Ramos (cell line): Measurements from ENCODE around the gene SLC22A2.
"Not testable (repeated sequence)": the region's sequence is repeated elsewhere in the genome, so short reads cannot be mapped to it uniquely, and the experiment has no call there.

Experiments used
- in situ Hi-C: fragments of 300-500 bp; cut with MboI; formaldehyde crosslinking; loops from one replicate; pipeline ENCODE4 v1.14.3; 2022; ENCODE audit warnings: low sequenced_read_pairs; ENCODE audit not compliant: unreplicated experiment

The SLC22A2 gene

GRCh38 chr6:160253292-160253691 is 5.3 kb downstream of the SLC22A2 start:
- in situ Hi-C loops: no loop called here

GRCh38 chr6:160252073-160252813 is 6.4 kb downstream of the SLC22A2 start:
- in situ Hi-C loops: no loop called here

- in situ Hi-C loops: no loop called here
Observed at GRCh38 chr6:160249671-160250070, 8.9 kb downstream of the SLC22A2 start.

- in situ Hi-C loops: no loop called here
Observed at GRCh38 chr6:160248538-160248937, 10.1 kb downstream of the SLC22A2 start.

- in situ Hi-C loops: no loop called here
Observed at GRCh38 chr6:160247457-160247883, 11.2 kb downstream of the SLC22A2 start.

GRCh38 chr6:160240691-160241084 is 17.9 kb downstream of the SLC22A2 start:
- in situ Hi-C loops: no loop called here

- in situ Hi-C loops: no loop called here
Observed at GRCh38 chr6:160239929-160240690, 18.5 kb downstream of the SLC22A2 start.

- in situ Hi-C loops: no loop called here
Observed at GRCh38 chr6:160238761-160239751, 19.6 kb downstream of the SLC22A2 start.

- in situ Hi-C loops: no loop called here
Observed at GRCh38 chr6:160238278-160238711, 20.3 kb downstream of the SLC22A2 start.

GRCh38 chr6:160237597-160238275 is 20.9 kb downstream of the SLC22A2 start:
- in situ Hi-C loops: not testable (repeated sequence)

- in situ Hi-C loops: not testable (repeated sequence)
Observed at GRCh38 chr6:160236235-160236872, 22.3 kb downstream of the SLC22A2 start.

GRCh38 chr6:160233950-160234640 is 24.5 kb downstream of the SLC22A2 start:
- in situ Hi-C loops: not testable (repeated sequence)

GRCh38 chr6:160227769-160228161 is 30.9 kb downstream of the SLC22A2 start:
- in situ Hi-C loops: no loop called here

- in situ Hi-C loops: no loop called here
Observed at GRCh38 chr6:160227038-160227768, 31.4 kb downstream of the SLC22A2 start.

GRCh38 chr6:160226118-160226591 is 32.5 kb downstream of the SLC22A2 start:
- in situ Hi-C loops: no loop called here

GRCh38 chr6:160224639-160225237 is 33.9 kb downstream of the SLC22A2 start:
- in situ Hi-C loops: no loop called here

- in situ Hi-C loops: no loop called here
Observed at GRCh38 chr6:160222491-160222890, 36.1 kb downstream of the SLC22A2 start.

- in situ Hi-C loops: no loop called here
Observed at GRCh38 chr6:160221918-160222317, 36.7 kb downstream of the SLC22A2 start.
